HEK293 (cell line): ENCODE measurements around the gene SARS1.

Experiments used
- BCL6B ChIP-seq: fragments of 450-650 bp; formaldehyde crosslinking; IDR thresholded peaks from 2 replicates; pipeline ENCODE4 v1.5.1; 2017; ENCODE audit warnings: missing biosample characterization, missing genetic modification characterization
- IKZF3 ChIP-seq: fragments of 450-650 bp; IDR thresholded peaks from 2 replicates; pipeline ENCODE4 v1.5.0; 2018; ENCODE audit warnings: missing biosample characterization, mild to moderate bottlenecking, missing genetic modification characterization, moderate library complexity
- KLF10 ChIP-seq: fragments of 450-650 bp; IDR thresholded peaks from 2 replicates; pipeline ENCODE4 v1.5.1; 2018; ENCODE audit warnings: missing biosample characterization, mild to moderate bottlenecking, missing genetic modification characterization
- KLF16 ChIP-seq: fragments of 450-650 bp; formaldehyde crosslinking; IDR thresholded peaks from 2 replicates; pipeline ENCODE4 v1.5.1; 2017; ENCODE audit warnings: missing biosample characterization, missing genetic modification characterization
- KLF7 ChIP-seq: fragments of 450-650 bp; formaldehyde crosslinking; IDR thresholded peaks from 2 replicates; pipeline ENCODE4 v1.5.1; 2016; ENCODE audit warnings: missing biosample characterization, missing genetic modification characterization, borderline replicate concordance
- KLF9 ChIP-seq: fragments of 450-650 bp; formaldehyde crosslinking; IDR thresholded peaks from 2 replicates; pipeline ENCODE4 v1.5.1; 2016; ENCODE audit warnings: missing biosample characterization, missing genetic modification characterization, low read depth
- MZF1 ChIP-seq: fragments of 450-650 bp; formaldehyde crosslinking; IDR thresholded peaks from 2 replicates; pipeline ENCODE4 v1.5.1; 2017; ENCODE audit warnings: missing biosample characterization, missing genetic modification characterization, borderline replicate concordance
- OVOL3 ChIP-seq: fragments of 450-650 bp; formaldehyde crosslinking; IDR thresholded peaks from 2 replicates; pipeline ENCODE4 v1.5.1; 2016; ENCODE audit warnings: missing biosample characterization, missing genetic modification characterization
- PRDM1 ChIP-seq: fragments of 450-650 bp; formaldehyde crosslinking; IDR thresholded peaks from 2 replicates; pipeline ENCODE4; 2016; ENCODE audit warnings: missing biosample characterization, missing genetic modification characterization
- REPIN1 ChIP-seq: fragments of 450-650 bp; formaldehyde crosslinking; IDR thresholded peaks from 2 replicates; pipeline ENCODE4 v1.5.1; 2017; ENCODE audit warnings: missing biosample characterization, missing genetic modification characterization, low read depth
- SALL2 ChIP-seq: fragments of 450-650 bp; formaldehyde crosslinking; IDR thresholded peaks from 2 replicates; pipeline ENCODE4 v1.5.0; 2017; ENCODE audit warnings: missing biosample characterization, mild to moderate bottlenecking, missing genetic modification characterization, borderline replicate concordance
- TCF7L2 ChIP-seq: IDR thresholded peaks from 2 replicates; pipeline ENCODE4 v1.6.1; 2011; ENCODE audit warnings: low read depth, mild to moderate bottlenecking, inconsistent platforms, low read length, moderate library complexity, borderline replicate concordance
- TRIM28 ChIP-seq: IDR thresholded peaks from 2 replicates; pipeline ENCODE4 v1.6.1; 2011; ENCODE audit warnings: low read length, control low read depth, borderline replicate concordance
- ZBTB10 ChIP-seq: fragments of 450-650 bp; formaldehyde crosslinking; IDR thresholded peaks from 2 replicates; pipeline ENCODE4 v1.5.1; 2016; ENCODE audit warnings: missing biosample characterization, missing genetic modification characterization
- ZBTB21 ChIP-seq: fragments of 450-650 bp; formaldehyde crosslinking; IDR thresholded peaks from 2 replicates; pipeline ENCODE4 v1.5.1; 2017; ENCODE audit warnings: missing biosample characterization, missing genetic modification characterization
- ZBTB48 ChIP-seq: fragments of 450-650 bp; formaldehyde crosslinking; IDR thresholded peaks from 2 replicates; pipeline ENCODE4 v1.5.1; 2016; ENCODE audit warnings: missing biosample characterization, missing genetic modification characterization
- ZEB2 ChIP-seq: fragments of 450-650 bp; formaldehyde crosslinking; IDR thresholded peaks from 2 replicates; pipeline ENCODE4 v1.5.1; 2016; ENCODE audit warnings: missing biosample characterization, missing genetic modification characterization
- ZIC2 ChIP-seq: fragments of 450-650 bp; formaldehyde crosslinking; IDR thresholded peaks from 2 replicates; pipeline ENCODE4 v1.5.1; 2016; ENCODE audit warnings: missing biosample characterization, missing genetic modification characterization
- ZNF112 ChIP-seq: fragments of 450-650 bp; formaldehyde crosslinking; IDR thresholded peaks from 2 replicates; pipeline ENCODE4 v1.5.0; 2017; ENCODE audit warnings: missing biosample characterization, missing genetic modification characterization
- ZNF138 ChIP-seq: fragments of 450-650 bp; formaldehyde crosslinking; IDR thresholded peaks from 2 replicates; pipeline ENCODE4 v1.5.1; 2016; ENCODE audit warnings: missing biosample characterization, missing genetic modification characterization, borderline replicate concordance
- ZNF2 ChIP-seq: fragments of 450-650 bp; formaldehyde crosslinking; IDR thresholded peaks from 2 replicates; pipeline ENCODE4 v1.5.1; 2016; ENCODE audit warnings: missing biosample characterization, missing genetic modification characterization
- ZNF223 ChIP-seq: fragments of 450-650 bp; formaldehyde crosslinking; IDR thresholded peaks from 2 replicates; pipeline ENCODE4 v1.5.1; 2016; ENCODE audit warnings: missing biosample characterization, missing genetic modification characterization
- ZNF239 ChIP-seq: fragments of 450-650 bp; formaldehyde crosslinking; IDR thresholded peaks from 2 replicates; pipeline ENCODE4 v1.5.1; 2016; ENCODE audit warnings: missing biosample characterization, missing genetic modification characterization
- ZNF350 ChIP-seq: fragments of 450-650 bp; formaldehyde crosslinking; IDR thresholded peaks from 2 replicates; pipeline ENCODE4 v1.5.0; 2017; ENCODE audit warnings: missing biosample characterization, mild to moderate bottlenecking, missing genetic modification characterization
- ZNF501 ChIP-seq: fragments of 450-650 bp; formaldehyde crosslinking; IDR thresholded peaks from 2 replicates; pipeline ENCODE4 v1.5.1; 2016; ENCODE audit warnings: missing biosample characterization, missing genetic modification characterization
- ZNF514 ChIP-seq: fragments of 450-650 bp; formaldehyde crosslinking; IDR thresholded peaks from 2 replicates; pipeline ENCODE4 v1.5.1; 2016; ENCODE audit warnings: missing biosample characterization, missing genetic modification characterization
- ZNF555 ChIP-seq: fragments of 450-650 bp; formaldehyde crosslinking; conservative IDR thresholded peaks from 2 replicates; pipeline ENCODE4 v1.5.1; 2017; ENCODE audit warnings: missing biosample characterization, mild to moderate bottlenecking, missing genetic modification characterization, inconsistent platforms
- ZNF571 ChIP-seq: fragments of 450-650 bp; formaldehyde crosslinking; IDR thresholded peaks from 2 replicates; pipeline ENCODE4 v1.5.0; 2017; ENCODE audit warnings: missing biosample characterization, missing genetic modification characterization
- ZNF692 ChIP-seq: fragments of 450-650 bp; formaldehyde crosslinking; IDR thresholded peaks from 2 replicates; pipeline ENCODE4 v1.5.1; 2016; ENCODE audit warnings: missing biosample characterization, missing genetic modification characterization
- ZNF704 ChIP-seq: fragments of 450-650 bp; formaldehyde crosslinking; IDR thresholded peaks from 2 replicates; pipeline ENCODE4 v1.5.1; 2016; ENCODE audit warnings: missing biosample characterization, missing genetic modification characterization
- ZNF747 ChIP-seq: fragments of 450-650 bp; formaldehyde crosslinking; IDR thresholded peaks from 2 replicates; pipeline ENCODE4 v1.5.1; 2016; ENCODE audit warnings: missing biosample characterization, missing genetic modification characterization
- ZNF791 ChIP-seq: fragments of 450-650 bp; formaldehyde crosslinking; IDR thresholded peaks from 2 replicates; pipeline ENCODE4 v1.5.1; 2016; ENCODE audit warnings: missing biosample characterization, missing genetic modification characterization
- ZXDB ChIP-seq: fragments of 450-650 bp; formaldehyde crosslinking; IDR thresholded peaks from 2 replicates; pipeline ENCODE4 v1.5.1; 2016; ENCODE audit warnings: missing biosample characterization, missing genetic modification characterization

Gene SARS1

GRCh38 chr1:109213824-109214693 is at the start of gene SARS1 (continued):
- TF ChIP-seq ZBTB10 (tag by site-specific recombination) (no peak), ZEB2 (tag by site-specific recombination) (no peak; the same call in 1 of the 2 replicates), ZNF138 (tag by site-specific recombination) (no peak), REPIN1 (tag by site-specific recombination) (no peak), KLF10 (tag by site-specific recombination) (peak; percentile 6; the same call in 1 of the 2 replicates), ZNF555 (tag by site-specific recombination) (no peak), IKZF3 (tag by site-specific recombination) (peak; percentile 69), PRDM1 (tag by site-specific recombination) (no peak), ZIC2 (no peak), MZF1 (tag by site-specific recombination) (no peak), BCL6B (no peak), SALL2 (no peak), ZNF571 (tag by site-specific recombination) (no peak), ZNF2 (tag by site-specific recombination) (peak; percentile 70; the same call in 1 of the 2 replicates), KLF16 (peak; percentile 54), TRIM28 (no peak), TCF7L2 (no peak; the same call in 1 of the 2 replicates), KLF7 (no peak), ZXDB (tag by site-specific recombination) (peak; percentile 50; the same call in 1 of the 2 replicates), ZNF112 (tag by site-specific recombination) (no peak), ZNF514 (no peak), ZNF692 (tag by site-specific recombination) (peak; percentile 57; the same call in 1 of the 2 replicates), OVOL3 (no peak), ZNF791 (tag by site-specific recombination) (no peak), ZBTB48 (tag by site-specific recombination) (peak; percentile 48; the same call in 1 of the 2 replicates), ZNF747 (tag by site-specific recombination) (no peak), ZNF501 (tag by site-specific recombination) (peak; percentile 87), ZNF704 (tag by site-specific recombination) (no peak), KLF9 (peak; percentile 93; the same call in 1 of the 2 replicates), ZNF350 (tag by site-specific recombination) (no peak), ZNF239 (tag by site-specific recombination) (no peak; the same call in 1 of the 2 replicates), ZNF223 (no peak; the same call in 1 of the 2 replicates), ZBTB21 (no peak)
